ENCODE results near the gene DISP3. TPM values are rescaled to one million over a fixed set of nuclear protein-coding genes. Genes with fewer than 3 reads are reported as not detected.

The DISP3 gene
- total and polyA plus RNA-seq, 2 of the 13 experiments (the other 11 are each of a cell fraction or from before 2014, with no cell fraction given), result 0.08 to 0.13 TPM

- TF ChIP-seq DZIP1 (CRISPR knock-in tag; IDR thresholded peaks at IDR 0.05), result no peak
- no peak for TF ChIP-seq POLR2AphosphoS2 (IDR thresholded peaks at IDR 0.05; ENCODE audit: low read depth, low read length)
- peak; percentile 45 for TF ChIP-seq XRCC5 (optimal IDR thresholded peaks at IDR 0.05; ENCODE audit: low read length)
- TF ChIP-seq, protein P1, sequence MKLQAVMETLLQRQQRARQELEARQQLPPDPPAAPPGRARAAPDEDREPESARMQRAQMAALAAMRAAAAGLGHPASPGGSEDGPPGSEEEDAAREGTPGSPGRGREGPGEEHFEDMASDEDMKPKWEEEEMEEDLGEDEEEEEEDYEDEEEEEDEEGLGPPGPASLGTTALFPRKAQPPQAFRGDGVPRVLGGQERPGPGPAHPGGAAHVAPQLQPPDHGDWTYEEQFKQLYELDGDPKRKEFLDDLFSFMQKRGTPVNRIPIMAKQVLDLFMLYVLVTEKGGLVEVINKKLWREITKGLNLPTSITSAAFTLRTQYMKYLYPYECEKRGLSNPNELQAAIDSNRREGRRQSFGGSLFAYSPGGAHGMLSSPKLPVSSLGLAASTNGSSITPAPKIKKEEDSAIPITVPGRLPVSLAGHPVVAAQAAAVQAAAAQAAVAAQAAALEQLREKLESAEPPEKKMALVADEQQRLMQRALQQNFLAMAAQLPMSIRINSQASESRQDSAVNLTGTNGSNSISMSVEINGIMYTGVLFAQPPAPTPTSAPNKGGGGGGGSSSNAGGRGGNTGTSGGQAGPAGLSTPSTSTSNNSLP (IDR thresholded peaks at IDR 0.05; ENCODE audit: low read depth, low read length), result no peak
- no peak for TF ChIP-seq TCF12 (IDR thresholded peaks at IDR 0.05)
- no peak for TF ChIP-seq TCF12 (CRISPR knock-in tag; IDR thresholded peaks at IDR 0.05)
- TF ChIP-seq TMF1 (CRISPR knock-in tag; IDR thresholded peaks at IDR 0.05; ENCODE audit: low read depth), result 0 out of 2 replicates have a peak, but pooled peaks have one; percentile 25
- TF ChIP-seq ZNF780A (CRISPR knock-in tag; IDR thresholded peaks at IDR 0.05), result no peak
- TF ChIP-seq, protein P2, sequence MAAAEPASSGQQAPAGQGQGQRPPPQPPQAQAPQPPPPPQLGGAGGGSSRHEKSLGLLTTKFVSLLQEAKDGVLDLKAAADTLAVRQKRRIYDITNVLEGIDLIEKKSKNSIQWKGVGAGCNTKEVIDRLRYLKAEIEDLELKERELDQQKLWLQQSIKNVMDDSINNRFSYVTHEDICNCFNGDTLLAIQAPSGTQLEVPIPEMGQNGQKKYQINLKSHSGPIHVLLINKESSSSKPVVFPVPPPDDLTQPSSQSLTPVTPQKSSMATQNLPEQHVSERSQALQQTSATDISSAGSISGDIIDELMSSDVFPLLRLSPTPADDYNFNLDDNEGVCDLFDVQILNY (CRISPR knock-in tag; conservative IDR thresholded peaks at IDR 0.05), result peak; percentile 33; the same call in 1 of the 2 replicates
- TF ChIP-seq MBNL3 (CRISPR knock-in tag; conservative IDR thresholded peaks at IDR 0.05), result no peak
- TF ChIP-seq SMAD1 (CRISPR knock-in tag; IDR thresholded peaks at IDR 0.05; ENCODE audit: borderline replicate concordance, low read depth), result no peak
- TF ChIP-seq, protein P3, sequence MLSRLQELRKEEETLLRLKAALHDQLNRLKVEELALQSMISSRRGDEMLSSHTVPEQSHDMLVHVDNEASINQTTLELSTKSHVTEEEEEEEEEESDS (CRISPR knock-in tag; IDR thresholded peaks at IDR 0.05; ENCODE audit: borderline replicate concordance), result no peak
- TF ChIP-seq RXRB (CRISPR knock-in tag; IDR thresholded peaks at IDR 0.05; ENCODE audit: borderline replicate concordance), result no peak
- no peak for TF ChIP-seq CBFB (CRISPR knock-in tag; IDR thresholded peaks at IDR 0.05)
- TF ChIP-seq, protein P4, sequence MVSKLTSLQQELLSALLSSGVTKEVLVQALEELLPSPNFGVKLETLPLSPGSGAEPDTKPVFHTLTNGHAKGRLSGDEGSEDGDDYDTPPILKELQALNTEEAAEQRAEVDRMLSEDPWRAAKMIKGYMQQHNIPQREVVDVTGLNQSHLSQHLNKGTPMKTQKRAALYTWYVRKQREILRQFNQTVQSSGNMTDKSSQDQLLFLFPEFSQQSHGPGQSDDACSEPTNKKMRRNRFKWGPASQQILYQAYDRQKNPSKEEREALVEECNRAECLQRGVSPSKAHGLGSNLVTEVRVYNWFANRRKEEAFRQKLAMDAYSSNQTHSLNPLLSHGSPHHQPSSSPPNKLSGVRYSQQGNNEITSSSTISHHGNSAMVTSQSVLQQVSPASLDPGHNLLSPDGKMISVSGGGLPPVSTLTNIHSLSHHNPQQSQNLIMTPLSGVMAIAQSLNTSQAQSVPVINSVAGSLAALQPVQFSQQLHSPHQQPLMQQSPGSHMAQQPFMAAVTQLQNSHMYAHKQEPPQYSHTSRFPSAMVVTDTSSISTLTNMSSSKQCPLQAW (CRISPR knock-in tag; IDR thresholded peaks at IDR 0.05), result no peak
- no peak for TF ChIP-seq GABPA (IDR thresholded peaks at IDR 0.05; ENCODE audit: low read depth, low read length)
- no peak for TF ChIP-seq GABPA (CRISPR knock-in tag; IDR thresholded peaks at IDR 0.05; ENCODE audit: low read depth)
- peak; percentile 51; the same call in 1 of the 2 replicates for TF ChIP-seq ATF7-NPFF (CRISPR knock-in tag; IDR thresholded peaks at IDR 0.05; ENCODE audit: low read depth)
- TF ChIP-seq KLF12 (CRISPR knock-in tag; IDR thresholded peaks at IDR 0.05; ENCODE audit: borderline replicate concordance), result no peak
- no peak for TF ChIP-seq KDM1A (CRISPR knock-in tag; IDR thresholded peaks at IDR 0.05)
- TF ChIP-seq ZNF770 (CRISPR knock-in tag; IDR thresholded peaks at IDR 0.05), result no peak
Measured at GRCh38 chr1:11478571-11479374, at the start of gene DISP3 (continued).

Measured in HepG2 (cell line).